SH-SY5Y (cell line): Measurements from ENCODE around the gene CD163L1.

Source experiments
- GATA2 ChIP-seq: IDR thresholded peaks from 2 replicates; pipeline ENCODE4 v1.6.1; 2011; ENCODE audit warnings: mild to moderate bottlenecking, low read depth, low read length
- GATA3 ChIP-seq: IDR thresholded peaks from 2 replicates; pipeline ENCODE4 v1.6.1; 2011; ENCODE audit warnings: low read depth, mild to moderate bottlenecking, low read length, moderate library complexity

DNA sequence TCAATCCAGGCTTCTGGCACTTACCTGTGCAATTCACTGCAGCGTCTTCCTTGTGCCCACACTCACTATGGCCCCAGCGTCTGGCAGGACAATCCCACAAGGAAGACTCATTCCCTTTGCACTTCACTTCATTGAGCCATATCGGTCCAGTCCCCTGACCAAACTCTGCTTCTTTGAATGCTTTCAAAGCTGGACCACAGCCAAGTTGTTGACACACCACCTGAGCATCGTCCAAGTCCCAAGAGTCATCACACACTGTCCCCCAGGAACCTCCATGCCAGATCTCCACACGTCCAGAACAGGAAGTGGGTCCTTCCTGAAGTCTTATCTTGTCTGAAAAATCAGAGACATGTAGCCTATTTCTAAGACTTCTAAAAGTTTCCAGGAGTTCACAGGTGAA lies 39.4 kb upstream of the CD163L1 start:
- TF ChIP-seq GATA2 = no peak
- no peak for TF ChIP-seq GATA3
